SU-DHL-6 (cell line): ENCODE measurements around the gene NRARP.
A peak's percentile ranks its signal among the peaks of the same experiment; 100 is the strongest.

Experiments
- H2AFZ ChIP-seq: fragments of 200-600 bp; sonication (generic); 2 replicates; pipeline ENCODE4 v1.6.1; 2014; ENCODE audit warnings: low read depth, mild to moderate bottlenecking, moderate library complexity, mixed read lengths, antibody characterized with exemption, low read length; ENCODE audit not compliant: severe bottlenecking
- H3F3A ChIP-seq: fragments of 200-600 bp; shearing (Covaris generic); 2 replicates; pipeline ENCODE4 v1.6.0; 2016; ENCODE audit warnings: antibody characterized with exemption, mild to moderate bottlenecking; ENCODE audit not compliant: insufficient read depth
- H3K27ac ChIP-seq: fragments of 200-600 bp; sonication (generic); 2 replicates; pipeline ENCODE4 v1.5.1; 2016; ENCODE audit warnings: low read depth, mild to moderate bottlenecking, low read length, moderate library complexity, mixed read lengths
- H3K27me3 ChIP-seq: fragments of 200-600 bp; sonication (generic), shearing (Covaris generic); 2 replicates; pipeline ENCODE4 v1.6.0; 2014; ENCODE audit warnings: mild to moderate bottlenecking, low read length
- H3K36me3 ChIP-seq: fragments of 200-600 bp; sonication (generic); 2 replicates; pipeline ENCODE4 v1.6.1; 2014; ENCODE audit warnings: mild to moderate bottlenecking, low read length, mixed read lengths
- H3K4me2 ChIP-seq: fragments of 300-600, 200-600 bp; shearing (Covaris generic), sonication (generic); 2 replicates; pipeline ENCODE4 v1.6.0; 2014; ENCODE audit warnings: low read length, low read depth, mild to moderate bottlenecking; ENCODE audit not compliant: poor library complexity, severe bottlenecking
- H3K4me3 ChIP-seq: fragments of 200-600 bp; sonication (generic); 2 replicates; pipeline ENCODE4 v1.5.1; 2014; ENCODE audit warnings: antibody characterized with exemption, low read length, mild to moderate bottlenecking, mixed read lengths; ENCODE audit not compliant: insufficient read depth, poor library complexity, severe bottlenecking
- H3K79me2 ChIP-seq: fragments of 200-600 bp; sonication (generic); 2 replicates; pipeline ENCODE4 v1.6.1; 2014; ENCODE audit warnings: mild to moderate bottlenecking, low read length, moderate library complexity; ENCODE audit not compliant: insufficient read depth
- H3K9ac ChIP-seq: fragments of 200-600 bp; sonication (generic); 2 replicates; pipeline ENCODE4 v1.7.0; 2014; ENCODE audit warnings: mild to moderate bottlenecking, low read length
- H3K9me2 ChIP-seq: fragments of 200-600 bp; sonication (generic); replicated peaks from 2 replicates; pipeline ENCODE4 v1.6.1; 2014; ENCODE audit warnings: low read length; ENCODE audit not compliant: insufficient read depth
- H3K9me3 ChIP-seq: fragments of 200-600 bp; sonication (generic); 2 replicates; pipeline ENCODE4 v1.6.1; 2014; ENCODE audit warnings: low read length, mixed read lengths; ENCODE audit not compliant: insufficient read depth
- H4K20me1 ChIP-seq: fragments of 200-600 bp; sonication (generic); 2 replicates; pipeline ENCODE4 v1.6.1; 2014; ENCODE audit warnings: low read depth, mild to moderate bottlenecking, antibody characterized with exemption, low read length, moderate library complexity, mixed read lengths
- EZH2phosphoT487 ChIP-seq: fragments of 200-600 bp; sonication (generic), shearing (Covaris generic); conservative IDR thresholded peaks from 2 replicates; pipeline ENCODE4 v1.6.1; 2018; ENCODE audit warnings: mild to moderate bottlenecking, antibody characterized with exemption, low read length, moderate library complexity, mixed read lengths
- TF ChIP-seq, protein P1 (sequence below): fragments of 200-600 bp; sonication (generic); IDR thresholded peaks from one replicate; pipeline ENCODE4 v1.5.1; 2017; ENCODE audit warnings: antibody characterized with exemption, mild to moderate bottlenecking, low read length, moderate library complexity; ENCODE audit not compliant: insufficient read depth, poor library complexity, severe bottlenecking

Gene NRARP

DNA sequence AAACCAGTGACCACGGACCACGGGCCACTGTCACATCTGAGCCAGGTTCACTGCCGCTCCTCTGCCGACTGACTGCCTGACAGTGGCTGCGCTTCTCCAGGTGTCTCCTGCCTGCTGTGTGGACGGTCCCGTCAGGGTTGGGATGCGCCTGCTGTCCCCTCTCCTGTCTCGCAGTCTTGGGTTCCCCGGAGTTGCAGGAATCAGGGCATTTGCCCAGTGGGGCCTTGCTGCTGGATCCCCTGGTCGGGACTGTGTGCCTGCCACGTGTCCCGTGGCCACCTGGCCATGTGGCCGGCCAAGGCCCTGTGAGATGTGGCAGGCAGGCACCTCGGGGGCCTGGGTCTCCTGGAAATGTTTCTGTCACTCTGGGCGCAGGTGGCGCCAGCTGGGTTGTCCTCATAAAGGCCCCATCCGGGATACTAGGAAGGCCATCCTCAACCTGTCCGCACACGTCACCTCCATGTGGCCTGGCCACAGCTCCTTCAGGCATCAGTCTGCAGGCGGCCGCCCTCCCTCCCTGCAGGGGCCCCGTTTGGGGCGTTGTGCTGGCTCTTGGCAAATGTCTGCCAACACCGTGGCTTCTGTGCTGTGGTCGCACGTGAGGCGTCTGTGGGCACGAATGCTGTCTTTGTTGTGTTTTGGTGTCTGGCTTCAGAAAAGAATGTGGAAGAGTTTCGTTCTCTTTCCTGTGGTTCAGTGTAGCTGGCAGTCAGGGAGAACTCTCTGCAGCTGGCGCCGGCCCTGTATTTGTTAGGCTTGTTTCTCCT is 31.0 kb downstream of the NRARP start:
- Histone ChIP-seq H3K9ac (no peak overlapping the region), H3K79me2 (no peaks in the 10 kb centered on the region), H3K9me2 (no peaks in the 10 kb centered on the region), H3K9me3 (no peaks in the 10 kb centered on the region), H3K27me3 (no peaks in the 10 kb centered on the region), H4K20me1 (no peaks in the 10 kb centered on the region), H3K4me2 (no peak overlapping the region), H2AFZ (no peak overlapping the region), H3K27ac (no peak overlapping the region), H3K36me3 (no peaks in the 10 kb centered on the region), H3K4me3 (no peak overlapping the region), H3F3A (0 out of 2 replicates have a peak, but pooled peaks cover 9% of the 10 kb centered on the region)
- TF ChIP-seq EZH2phosphoT487, result no peak
- TF ChIP-seq, protein P1, sequence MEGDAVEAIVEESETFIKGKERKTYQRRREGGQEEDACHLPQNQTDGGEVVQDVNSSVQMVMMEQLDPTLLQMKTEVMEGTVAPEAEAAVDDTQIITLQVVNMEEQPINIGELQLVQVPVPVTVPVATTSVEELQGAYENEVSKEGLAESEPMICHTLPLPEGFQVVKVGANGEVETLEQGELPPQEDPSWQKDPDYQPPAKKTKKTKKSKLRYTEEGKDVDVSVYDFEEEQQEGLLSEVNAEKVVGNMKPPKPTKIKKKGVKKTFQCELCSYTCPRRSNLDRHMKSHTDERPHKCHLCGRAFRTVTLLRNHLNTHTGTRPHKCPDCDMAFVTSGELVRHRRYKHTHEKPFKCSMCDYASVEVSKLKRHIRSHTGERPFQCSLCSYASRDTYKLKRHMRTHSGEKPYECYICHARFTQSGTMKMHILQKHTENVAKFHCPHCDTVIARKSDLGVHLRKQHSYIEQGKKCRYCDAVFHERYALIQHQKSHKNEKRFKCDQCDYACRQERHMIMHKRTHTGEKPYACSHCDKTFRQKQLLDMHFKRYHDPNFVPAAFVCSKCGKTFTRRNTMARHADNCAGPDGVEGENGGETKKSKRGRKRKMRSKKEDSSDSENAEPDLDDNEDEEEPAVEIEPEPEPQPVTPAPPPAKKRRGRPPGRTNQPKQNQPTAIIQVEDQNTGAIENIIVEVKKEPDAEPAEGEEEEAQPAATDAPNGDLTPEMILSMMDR, result no peak

DNA sequence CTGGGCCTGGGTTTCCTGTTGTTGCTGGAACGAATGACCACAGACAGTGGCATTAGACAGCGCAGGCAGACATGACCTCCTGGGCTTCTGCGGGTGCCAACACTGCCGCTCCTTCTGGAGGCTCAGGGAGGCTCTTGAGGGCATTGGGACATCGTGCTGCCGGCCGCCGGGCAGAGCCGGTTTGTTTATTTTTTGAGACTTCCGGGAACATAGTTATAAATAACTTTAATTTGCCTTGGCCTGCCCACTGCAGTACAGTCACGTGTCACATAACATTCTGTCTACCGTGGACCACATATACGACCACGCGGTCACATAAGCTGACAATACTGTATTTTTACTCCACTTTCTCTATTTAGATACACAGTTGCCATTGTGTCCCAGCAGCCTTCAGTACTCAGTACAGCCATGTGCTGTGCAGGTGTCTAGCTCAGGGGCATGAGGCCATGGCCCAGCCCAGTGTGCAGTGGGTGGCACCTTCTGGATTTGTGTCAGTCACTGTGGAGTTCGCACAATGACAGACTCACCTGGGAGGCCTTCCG is 32.8 kb downstream of the NRARP start:
- Histone ChIP-seq H3K9me3 (no peaks in the 10 kb centered on the region), H3K9ac (peak overlapping the region; percentile 11; the same call in 1 of the 2 replicates), H3K4me2 (peak overlapping the region; percentile 41), H3F3A (0 out of 2 replicates have a peak, but pooled peaks cover 9% of the 10 kb centered on the region), H2AFZ (no peak overlapping the region), H3K36me3 (no peaks in the 10 kb centered on the region), H3K27me3 (no peaks in the 10 kb centered on the region), H3K9me2 (no peaks in the 10 kb centered on the region), H4K20me1 (no peaks in the 10 kb centered on the region), H3K4me3 (no peak overlapping the region), H3K79me2 (no peaks in the 10 kb centered on the region), H3K27ac (peak overlapping the region; percentile 78)
- TF ChIP-seq EZH2phosphoT487, result no peak
- TF ChIP-seq, protein P1, result no peak

DNA sequence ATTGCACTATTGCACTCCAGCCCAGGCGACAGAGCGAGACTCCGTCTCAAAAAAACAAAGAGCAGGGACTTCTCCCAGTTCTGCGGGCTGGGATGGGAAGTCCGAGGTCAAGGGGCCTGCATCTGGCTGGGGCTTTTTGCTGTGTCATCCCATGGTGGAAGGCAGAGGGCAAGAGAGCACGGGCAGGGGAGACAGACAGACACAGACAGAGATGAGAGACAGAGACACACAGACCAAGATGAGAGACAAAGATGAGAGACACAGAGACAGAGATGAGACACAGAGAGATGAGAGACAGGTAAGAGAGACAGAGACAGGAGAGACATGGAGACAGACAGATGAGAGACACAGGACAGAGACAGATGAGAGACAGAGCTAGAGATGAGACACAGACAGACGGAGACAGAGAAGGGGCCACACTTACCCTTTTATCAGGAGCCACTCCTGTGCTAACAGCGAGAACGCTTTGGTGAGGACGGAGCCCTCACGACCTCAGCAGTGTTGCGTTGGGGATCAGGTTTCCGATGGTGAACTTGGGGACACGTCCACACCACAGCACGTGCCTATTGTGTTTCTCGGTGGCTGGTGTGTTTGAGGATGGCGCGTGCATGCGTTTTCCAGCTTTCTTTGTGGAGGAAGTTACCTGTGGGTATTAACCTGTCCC is 33.4 kb downstream of the NRARP start:
- H3K4me3 ChIP-seq, result no peak overlapping the region
- TF ChIP-seq, protein P1, result no peak
- no peak for TF ChIP-seq EZH2phosphoT487
- peak overlapping the region; percentile 41 for H3K4me2 ChIP-seq
- H3K9me2 ChIP-seq, result no peaks in the 10 kb centered on the region
- 0 out of 2 replicates have a peak, but pooled peaks cover 9% of the 10 kb centered on the region for H3F3A ChIP-seq
- H3K36me3 ChIP-seq, result no peaks in the 10 kb centered on the region
- peak overlapping the region; percentile 78 for H3K27ac ChIP-seq
- peak overlapping the region; percentile 11; the same call in 1 of the 2 replicates for H3K9ac ChIP-seq
- H3K9me3 ChIP-seq, result no peaks in the 10 kb centered on the region
- H2AFZ ChIP-seq, result no peak overlapping the region
- H4K20me1 ChIP-seq, result no peaks in the 10 kb centered on the region
- no peaks in the 10 kb centered on the region for H3K27me3 ChIP-seq
- H3K79me2 ChIP-seq, result no peaks in the 10 kb centered on the region
